Epithelial cell of proximal tubule (primary cell): ENCODE results near the gene STARD10. TPM values are rescaled to one million over a fixed set of nuclear protein-coding genes. Genes with fewer than 3 reads are reported as not detected.
"Not testable (repeated sequence)": the region's sequence is repeated elsewhere in the genome, so short reads cannot be mapped to it uniquely, and the experiment has no call there.

Experiments used
- DNase-seq: peaks from one replicate; pipeline ENCODE4 v3.0.0-alpha.2; 2011; ENCODE audit warnings: low read depth
- H3K4me3 ChIP-seq: 2 replicates; pipeline ENCODE4 v1.5.1; 2011; ENCODE audit warnings: low read depth, mild to moderate bottlenecking, low read length
- CTCF ChIP-seq: conservative IDR thresholded peaks from 2 replicates; pipeline ENCODE4 v1.5.1; 2012; ENCODE audit warnings: low read depth, mild to moderate bottlenecking, low read length
- total RNA-seq: library from RNA; depleted of rRNA; stranded (reverse); fragments of >200 nt; gene quantifications from 2 replicates; pipeline ENCODE4 v1.2.3, GENCODE V29; 2015

Gene STARD10
- total RNA-seq, 1 donor from 2014 or later: 54.8 TPM

- no peak for DNase-seq
- TF ChIP-seq CTCF: no peak
- no peak overlapping the region for H3K4me3 ChIP-seq
Measured at GRCh38 chr11:72805216-72805615, 11.4 kb upstream of the STARD10 start.

GRCh38 chr11:72802822-72803221 is 9.0 kb upstream of the STARD10 start:
- H3K4me3 ChIP-seq: no peak overlapping the region
- no peak for DNase-seq
- TF ChIP-seq CTCF: no peak

- no peak overlapping the region for H3K4me3 ChIP-seq
- TF ChIP-seq CTCF: no peak
- DNase-seq: no peak
Measured at GRCh38 chr11:72799441-72799840, 5.6 kb upstream of the STARD10 start.

GRCh38 chr11:72798361-72798760 is 4.5 kb upstream of the STARD10 start:
- DNase-seq: no peak
- no peak overlapping the region for H3K4me3 ChIP-seq
- TF ChIP-seq CTCF: no peak

GRCh38 chr11:72793076-72793424 is 797 bp downstream of the STARD10 start:
- peak overlapping the region; percentile 87 for H3K4me3 ChIP-seq
- no peak for TF ChIP-seq CTCF
- DNase-seq: no peak

- no peak for TF ChIP-seq CTCF
- H3K4me3 ChIP-seq: no peak overlapping the region
- DNase-seq: no peak
Measured at GRCh38 chr11:72792437-72793021, 1.3 kb downstream of the STARD10 start.

- not testable (repeated sequence) for H3K4me3 ChIP-seq, DNase-seq
Measured at GRCh38 chr11:72791228-72791627, 2.6 kb downstream of the STARD10 start.
